GM18858 (cell line): ENCODE measurements around the gene LHX2.
"Not testable (repeated sequence)": the region's sequence is repeated elsewhere in the genome, so short reads cannot be mapped to it uniquely, and the experiment has no call there.

Experiments used
- ATAC-seq: cut with Tn5 transposase; IDR thresholded peaks from one replicate; pipeline ENCODE4 v1.9.1; 2021; ENCODE audit not compliant: unreplicated experiment

Gene LHX2

GRCh38 chr9:124011460-124012301 is at the start of gene LHX2:
LHX2 (plus strand) TSS chr9:124011768; CDS start chr9:124012349, 581 bp downstream.
- no peak for ATAC-seq

DNA sequence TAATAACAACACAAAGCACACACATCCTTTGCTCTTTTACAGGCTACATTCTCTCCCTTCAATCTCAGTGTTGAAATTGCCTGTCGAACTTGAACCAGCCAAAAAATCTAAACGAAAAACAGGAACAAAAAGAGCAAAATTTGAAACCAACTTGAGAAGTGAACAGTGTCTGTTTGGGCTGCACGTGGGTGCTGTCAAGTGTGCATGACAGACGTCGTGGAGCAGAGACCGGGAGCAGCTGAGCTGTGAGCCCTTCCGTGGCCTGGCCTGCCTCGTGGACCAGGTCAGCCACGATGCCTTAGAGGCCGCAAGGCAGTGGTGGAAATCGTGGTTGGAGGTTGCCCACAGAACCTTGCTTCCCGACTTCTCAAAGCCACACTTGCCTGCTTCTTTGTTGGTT is 46.8 kb upstream of the LHX2 start:
- ATAC-seq = no peak

DNA sequence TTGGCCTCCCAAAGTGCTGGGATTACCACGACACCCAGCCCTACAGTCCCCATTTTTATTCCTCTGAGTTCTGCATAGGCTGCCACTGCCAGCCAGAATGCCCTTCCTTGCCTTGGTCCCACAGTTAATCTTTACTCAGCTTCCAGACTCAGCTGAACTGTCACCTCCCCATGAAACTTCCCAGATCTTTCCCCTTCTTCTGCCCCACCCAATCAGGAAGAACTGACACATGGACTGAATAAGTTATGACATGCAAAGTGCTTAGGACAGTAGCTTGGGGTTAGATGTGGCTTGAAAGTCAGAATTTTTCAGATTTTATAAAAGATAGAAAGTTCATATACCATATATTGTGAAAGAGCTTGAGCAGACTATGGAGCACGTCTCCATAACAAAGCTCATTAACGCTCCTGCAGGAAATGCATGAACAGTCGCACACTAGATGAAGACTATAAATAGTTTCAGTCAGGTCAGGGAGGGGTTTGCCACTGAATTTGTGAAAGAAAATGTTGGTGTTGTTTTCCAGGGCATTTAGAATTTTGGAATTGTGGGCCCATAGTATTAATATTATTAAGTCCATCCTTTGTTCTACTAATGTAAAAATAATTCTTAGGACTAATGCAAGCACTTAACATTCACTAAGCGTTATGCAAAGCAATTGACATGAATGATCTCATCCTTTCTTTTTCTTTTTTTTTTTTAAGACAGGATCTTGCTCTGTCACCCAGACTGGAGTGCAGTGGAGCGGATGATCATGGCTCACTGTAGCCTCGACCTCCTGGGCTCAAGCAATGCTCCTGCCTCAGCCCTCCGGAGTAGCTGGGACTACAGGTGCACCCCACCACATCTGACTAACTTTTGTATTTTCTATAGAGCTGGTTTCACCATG is 45.5 kb upstream of the LHX2 start:
- ATAC-seq = no peak

GRCh38 chr9:123967323-123967722 is 44.2 kb upstream of the LHX2 start:
- ATAC-seq = no peak

DNA sequence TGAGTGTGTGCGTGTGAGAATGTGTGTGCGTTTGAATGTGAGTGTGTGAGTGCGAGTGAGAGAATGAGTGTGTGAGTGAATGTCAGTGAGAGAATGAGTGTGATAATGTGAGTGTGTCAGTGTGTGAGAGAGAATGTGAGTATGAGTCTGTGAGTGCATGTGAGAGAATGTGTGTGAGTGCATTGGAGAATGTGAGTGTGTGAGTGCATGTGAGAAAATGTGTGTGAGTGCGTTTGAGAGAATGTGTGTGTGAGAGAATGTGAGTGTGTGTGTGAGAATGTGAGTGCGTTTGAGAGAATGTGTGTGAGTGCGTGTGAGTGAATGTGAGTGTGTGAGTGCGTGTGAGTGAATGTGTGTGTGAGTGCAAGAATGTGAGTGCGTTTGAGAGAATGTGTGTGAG is 39.0 kb upstream of the LHX2 start:
- no peak for ATAC-seq

DNA sequence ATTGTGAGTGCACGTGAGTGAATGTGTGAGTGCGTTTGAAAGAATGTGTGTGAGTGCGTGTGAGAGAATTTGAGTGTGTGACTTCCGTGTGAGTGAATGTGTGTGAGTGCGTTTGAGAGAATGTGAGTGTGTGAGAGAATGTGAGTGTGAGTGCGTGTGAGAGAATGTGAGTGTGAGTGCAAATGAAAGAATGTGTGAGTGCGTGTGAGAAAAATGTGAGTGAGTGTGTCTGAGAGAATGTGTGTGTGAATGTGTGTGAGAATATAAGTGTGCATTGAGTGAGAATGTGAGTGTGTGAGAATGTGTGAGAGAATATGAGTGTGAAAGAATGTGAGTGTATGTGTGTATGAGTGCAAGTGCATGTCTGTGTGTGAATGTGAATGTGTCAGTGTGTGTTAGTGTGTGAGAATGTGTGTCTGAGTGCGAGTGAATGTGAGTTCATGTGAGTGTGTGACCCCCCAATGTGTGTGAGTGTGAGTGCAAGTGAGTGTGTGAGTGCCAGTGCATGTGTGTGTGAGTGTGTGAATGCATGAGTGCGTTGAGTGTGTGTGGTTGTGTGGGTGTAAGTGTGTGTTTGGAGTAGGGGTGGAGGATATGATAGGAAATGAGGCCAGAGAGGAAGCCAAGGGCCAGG is 37.9 kb upstream of the LHX2 start:
- ATAC-seq = no peak

GRCh38 chr9:123974471-123974870 is 37.1 kb upstream of the LHX2 start:
- ATAC-seq = no peak

DNA sequence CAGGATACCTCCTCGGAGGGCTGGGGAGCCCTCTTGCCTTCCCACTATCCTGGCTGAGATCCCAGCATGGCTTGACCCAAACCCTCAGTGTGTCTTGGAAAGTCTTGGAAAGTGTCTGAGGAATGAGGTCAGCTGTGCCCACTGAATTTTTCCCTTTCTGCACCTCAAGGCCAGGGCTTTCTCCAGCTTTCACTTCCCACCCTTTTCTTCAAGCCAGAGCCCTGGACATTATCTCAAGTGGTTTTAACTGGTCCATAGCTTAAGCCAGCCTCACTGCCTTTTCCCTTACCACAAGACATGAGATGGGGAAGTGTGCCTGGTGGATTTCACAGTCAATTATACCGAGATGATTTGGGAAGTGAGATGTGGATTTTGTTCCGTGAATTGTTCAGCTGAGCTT is 35.7 kb upstream of the LHX2 start:
- ATAC-seq = no peak

GRCh38 chr9:123976579-123976978 is 35.0 kb upstream of the LHX2 start:
- ATAC-seq = not testable (repeated sequence)

- no peak for ATAC-seq
Observed at GRCh38 chr9:123978981-123979380, 32.6 kb upstream of the LHX2 start.

DNA sequence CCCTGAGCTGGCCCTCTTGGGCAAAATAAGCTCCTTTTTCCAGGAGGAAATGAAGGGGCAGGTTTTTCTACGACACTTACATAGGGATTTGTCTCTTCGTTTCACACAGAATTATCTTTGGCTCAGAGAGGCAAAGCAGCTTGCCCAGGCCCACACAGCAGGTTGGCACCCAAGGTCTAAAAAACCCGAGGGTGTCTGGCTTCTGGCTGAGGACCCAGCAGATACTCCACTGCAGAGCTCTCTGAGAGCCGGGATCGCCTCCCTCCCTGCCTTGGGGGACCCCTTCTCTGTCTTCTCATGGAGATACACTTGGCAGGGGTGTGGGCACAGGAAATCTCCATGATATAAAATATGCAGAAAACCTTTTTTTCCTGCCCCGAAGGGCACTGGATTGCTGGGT is 29.0 kb upstream of the LHX2 start:
- ATAC-seq = no peak

DNA sequence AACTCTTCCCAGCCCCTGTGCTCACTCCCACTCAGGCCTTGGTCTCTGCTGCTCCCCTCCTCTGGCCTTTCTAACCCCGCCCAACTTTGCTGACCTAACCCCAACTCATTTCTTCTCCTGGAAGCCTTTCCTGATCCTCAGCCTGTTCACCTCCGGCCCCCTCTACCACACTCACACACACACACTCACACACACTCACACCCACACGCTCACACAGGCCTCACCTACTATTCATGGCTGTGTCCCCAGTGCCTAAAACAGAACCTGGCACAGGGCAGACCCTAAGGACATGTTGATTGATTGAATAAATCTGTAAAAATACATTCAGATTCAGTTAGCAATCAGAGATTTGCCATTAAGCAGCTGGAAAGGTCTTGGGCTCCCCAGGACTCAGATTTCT is 28.5 kb upstream of the LHX2 start:
- ATAC-seq = no peak

DNA sequence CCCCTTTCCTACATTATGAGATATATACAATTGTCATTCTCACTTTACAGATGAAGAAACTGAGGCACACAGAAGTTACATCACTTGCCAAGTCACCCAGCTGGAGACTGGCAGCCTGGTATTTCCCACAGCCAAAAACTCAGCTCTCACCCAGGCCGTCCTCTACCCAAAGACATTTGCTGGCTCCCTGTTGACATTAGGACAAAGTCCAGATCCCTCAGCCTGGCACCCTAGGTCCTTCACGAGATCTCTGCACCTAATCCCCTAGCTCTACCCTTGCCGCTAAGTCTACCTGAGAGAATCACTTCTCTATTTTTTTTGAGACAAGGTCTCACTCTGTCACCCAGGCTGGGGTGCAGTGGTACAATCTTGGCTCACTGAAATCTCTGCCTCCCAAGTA is 26.8 kb upstream of the LHX2 start:
- no peak for ATAC-seq

GRCh38 chr9:123985869-123986268 is 25.7 kb upstream of the LHX2 start:
- ATAC-seq = no peak

- ATAC-seq = no peak
Observed at GRCh38 chr9:123990427-123990826, 21.1 kb upstream of the LHX2 start.

GRCh38 chr9:123992679-123993078 is 18.9 kb upstream of the LHX2 start:
- ATAC-seq = not testable (repeated sequence)

DNA sequence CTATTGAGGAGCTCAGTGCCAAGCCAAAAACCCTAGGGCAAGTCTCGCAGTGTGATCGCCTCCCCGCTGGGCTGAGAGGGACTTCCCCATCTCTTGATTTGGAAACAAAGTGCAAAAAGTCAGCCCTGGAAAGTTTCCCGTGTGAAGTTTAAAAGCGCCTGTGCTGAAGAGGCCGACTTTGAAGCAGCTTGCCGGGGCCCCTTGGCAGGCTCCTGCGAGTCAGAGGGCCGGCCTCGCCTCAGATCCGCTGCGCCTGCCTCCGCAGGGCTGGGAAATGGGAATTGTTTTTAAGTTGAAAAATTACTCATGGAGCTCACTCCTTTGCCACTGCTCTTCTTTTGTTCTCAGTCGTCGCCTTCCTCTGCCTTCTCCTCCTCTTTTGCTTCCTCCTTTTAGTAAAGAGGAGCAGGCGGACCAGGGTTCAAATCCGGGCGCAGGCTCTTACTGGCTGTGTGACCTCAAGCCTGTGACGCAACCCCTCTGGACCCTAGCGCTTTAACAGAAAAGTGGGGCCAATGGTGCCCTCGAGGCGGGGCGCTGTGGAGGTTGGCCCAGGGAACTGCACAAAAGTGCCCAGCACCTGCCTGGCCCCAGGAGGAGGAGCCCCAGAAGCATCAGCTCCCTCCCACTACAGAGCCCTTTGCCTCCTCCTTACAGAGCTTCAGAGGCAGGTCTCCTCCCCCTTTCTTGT is 14.7 kb upstream of the LHX2 start:
- ATAC-seq = no peak

DNA sequence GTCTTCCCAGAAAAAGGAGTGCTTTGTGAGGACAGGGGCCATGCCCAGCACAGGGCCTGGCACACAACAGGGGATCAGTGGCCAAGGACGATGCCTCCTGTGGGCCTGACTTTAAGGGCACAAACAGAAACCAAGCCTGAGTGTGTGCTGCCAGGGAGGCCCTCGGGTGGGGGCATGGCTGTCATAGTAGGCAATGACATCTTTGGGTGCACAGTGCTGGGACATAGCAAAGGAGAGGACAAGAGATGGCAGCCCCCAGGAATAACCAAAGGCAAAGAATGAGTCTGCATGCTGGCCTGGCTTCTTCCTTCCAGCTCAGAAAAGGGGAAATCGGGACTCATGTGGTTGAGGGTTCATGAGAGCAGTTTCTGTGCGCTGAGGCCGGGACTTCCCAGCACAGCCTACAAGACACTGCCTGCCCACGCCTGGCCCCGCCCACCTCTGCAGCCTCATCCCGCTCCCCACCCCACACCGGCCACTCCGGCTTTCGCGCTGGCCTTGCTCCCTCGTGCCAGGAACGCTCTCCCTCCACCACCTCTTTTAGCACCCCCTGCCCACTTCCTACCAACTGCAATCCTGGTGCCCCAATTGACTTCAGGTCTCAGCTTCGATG is 13.8 kb upstream of the LHX2 start:
- peak; percentile 44 for ATAC-seq

- no peak for ATAC-seq
Observed at GRCh38 chr9:123998278-123998925, 13.2 kb upstream of the LHX2 start.

DNA sequence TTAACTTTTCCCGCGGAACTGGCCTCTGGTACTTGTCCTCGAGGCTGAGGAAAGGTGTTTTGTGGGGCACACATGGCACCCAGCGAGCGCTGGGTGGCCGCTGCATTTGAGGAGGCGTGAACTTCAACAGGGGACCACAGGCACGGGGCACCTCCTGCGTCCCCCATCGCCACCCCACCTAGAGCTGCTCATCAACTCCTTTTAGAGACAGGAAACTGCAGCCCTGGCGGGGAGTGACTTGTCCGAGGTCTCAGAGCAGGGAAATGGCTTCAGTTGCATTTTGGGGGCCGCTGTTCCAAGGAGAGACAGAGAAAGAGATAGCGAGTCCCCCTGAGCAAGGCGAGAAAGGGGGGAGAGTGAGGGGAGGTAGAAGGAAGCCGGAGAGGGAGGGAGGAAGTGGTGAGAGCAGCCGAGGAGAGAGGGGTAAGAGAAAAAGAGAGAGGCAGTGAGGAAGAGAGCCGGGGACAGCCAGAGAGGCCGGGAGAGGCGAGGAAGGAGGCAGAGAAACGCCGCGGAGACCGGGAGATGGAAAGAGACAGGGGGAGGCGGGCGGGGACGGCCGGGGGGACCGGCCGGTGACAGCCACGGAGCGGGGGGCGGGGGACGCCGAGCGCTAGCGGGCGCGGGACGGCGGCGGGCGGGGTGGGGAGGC is 12.5 kb upstream of the LHX2 start:
- no peak for ATAC-seq
